ENCODE results near the gene MARVELD1. TPM values are rescaled to one million over a fixed set of nuclear protein-coding genes. Genes with fewer than 3 reads are reported as not detected.

Gene MARVELD1
- total and polyA plus RNA-seq, 2 experiments from 2014 or later = 7.3 to 23.7 TPM

GRCh38 chr10:97734021-97734420, 20.5 kb downstream of the MARVELD1 start:
- Histone ChIP-seq H3K4me2 (no peak overlapping the region), H3K9me2 (ENCODE audit: insufficient read depth) (peaks cover 10% of the 10 kb centered on the region; the same call in 1 of the 2 replicates), H3K4me1 (ENCODE audit: insufficient read depth) (peaks cover 6% of the 10 kb centered on the region), H3K79me2 (replicated peaks; ENCODE audit: insufficient read depth) (peaks cover 18% of the 10 kb centered on the region), H3K27me3 (ENCODE audit: insufficient read depth) (peaks cover 27% of the 10 kb centered on the region), H2AFZ (no peak overlapping the region), H3F3A (replicated peaks; ENCODE audit: low read depth) (no peaks in the 10 kb centered on the region), H3K4me3 (no peak overlapping the region), H4K20me1 (replicated peaks; ENCODE audit: insufficient read depth) (peaks cover 4% of the 10 kb centered on the region; the same call in 1 of the 2 replicates), H3K27ac (ENCODE audit: low read depth) (no peak overlapping the region), H3K36me3 (ENCODE audit: insufficient read depth) (no peaks in the 10 kb centered on the region; the same call in 1 of the 2 replicates)
- DNase-seq (ENCODE audit: low spot score) = no peak
- Mint-ChIP-seq H3K27ac (no peak overlapping the region), H3K9me3 (peaks cover 16% of the 10 kb centered on the region), H3K36me3 (ENCODE audit: low read depth) (peaks cover 29% of the 10 kb centered on the region), H3K4me3 (no peak overlapping the region), H3K27me3 (ENCODE audit: insufficient read depth, low read depth, poor library complexity) (peaks cover 29% of the 10 kb centered on the region), H3K4me1 (peaks cover 11% of the 10 kb centered on the region)
- TF ChIP-seq NANOG (IDR thresholded peaks at IDR 0.05; ENCODE audit: borderline replicate concordance) (no peak), POLR2AphosphoS5 (IDR thresholded peaks at IDR 0.05; ENCODE audit: low read depth) (no peak), ZNF114 (CRISPR knock-in tag; IDR thresholded peaks at IDR 0.05) (no peak), EZH2phosphoT487 (IDR thresholded peaks at IDR 0.05; ENCODE audit: unreplicated experiment) (no peak), STAT1 (IDR thresholded peaks at IDR 0.05; ENCODE audit: unreplicated experiment) (no peak), JUNB (IDR thresholded peaks at IDR 0.05; ENCODE audit: unreplicated experiment) (no peak), ZNF331 (CRISPR knock-in tag; IDR thresholded peaks at IDR 0.05; ENCODE audit: low read depth) (no peak), EZH2 (IDR thresholded peaks at IDR 0.05; ENCODE audit: low read depth, unreplicated experiment) (no peak), ZNF462 (CRISPR knock-in tag; IDR thresholded peaks at IDR 0.05) (no peak), CREB1 (CRISPR knock-in tag; IDR thresholded peaks at IDR 0.05; ENCODE audit: low read depth) (no peak), REST (IDR thresholded peaks at IDR 0.05; ENCODE audit: unreplicated experiment) (no peak)
- TF ChIP-seq, protein P1, sequence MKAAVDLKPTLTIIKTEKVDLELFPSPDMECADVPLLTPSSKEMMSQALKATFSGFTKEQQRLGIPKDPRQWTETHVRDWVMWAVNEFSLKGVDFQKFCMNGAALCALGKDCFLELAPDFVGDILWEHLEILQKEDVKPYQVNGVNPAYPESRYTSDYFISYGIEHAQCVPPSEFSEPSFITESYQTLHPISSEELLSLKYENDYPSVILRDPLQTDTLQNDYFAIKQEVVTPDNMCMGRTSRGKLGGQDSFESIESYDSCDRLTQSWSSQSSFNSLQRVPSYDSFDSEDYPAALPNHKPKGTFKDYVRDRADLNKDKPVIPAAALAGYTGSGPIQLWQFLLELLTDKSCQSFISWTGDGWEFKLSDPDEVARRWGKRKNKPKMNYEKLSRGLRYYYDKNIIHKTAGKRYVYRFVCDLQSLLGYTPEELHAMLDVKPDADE (IDR thresholded peaks at IDR 0.05) = no peak
- TF ChIP-seq, protein P2, sequence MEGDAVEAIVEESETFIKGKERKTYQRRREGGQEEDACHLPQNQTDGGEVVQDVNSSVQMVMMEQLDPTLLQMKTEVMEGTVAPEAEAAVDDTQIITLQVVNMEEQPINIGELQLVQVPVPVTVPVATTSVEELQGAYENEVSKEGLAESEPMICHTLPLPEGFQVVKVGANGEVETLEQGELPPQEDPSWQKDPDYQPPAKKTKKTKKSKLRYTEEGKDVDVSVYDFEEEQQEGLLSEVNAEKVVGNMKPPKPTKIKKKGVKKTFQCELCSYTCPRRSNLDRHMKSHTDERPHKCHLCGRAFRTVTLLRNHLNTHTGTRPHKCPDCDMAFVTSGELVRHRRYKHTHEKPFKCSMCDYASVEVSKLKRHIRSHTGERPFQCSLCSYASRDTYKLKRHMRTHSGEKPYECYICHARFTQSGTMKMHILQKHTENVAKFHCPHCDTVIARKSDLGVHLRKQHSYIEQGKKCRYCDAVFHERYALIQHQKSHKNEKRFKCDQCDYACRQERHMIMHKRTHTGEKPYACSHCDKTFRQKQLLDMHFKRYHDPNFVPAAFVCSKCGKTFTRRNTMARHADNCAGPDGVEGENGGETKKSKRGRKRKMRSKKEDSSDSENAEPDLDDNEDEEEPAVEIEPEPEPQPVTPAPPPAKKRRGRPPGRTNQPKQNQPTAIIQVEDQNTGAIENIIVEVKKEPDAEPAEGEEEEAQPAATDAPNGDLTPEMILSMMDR (conservative IDR thresholded peaks at IDR 0.05; ENCODE audit: low read depth in 2 of 2) = no peak
- ATAC-seq = no peak
